ENCODE data around the gene ERI2.
"Not testable (repeated sequence)": the region's sequence is repeated elsewhere in the genome, so short reads cannot be mapped to it uniquely, and the experiment has no call there.

Gene ERI2

GRCh38 chr16:20762404-20763123 is 43.7 kb downstream of the ERI2 start:
- DNase-seq: no peak

- no peak for DNase-seq
Observed at GRCh38 chr16:20761175-20761574, 45.1 kb downstream of the ERI2 start.

- DNase-seq: no peak
Observed at GRCh38 chr16:20760346-20760745, 45.9 kb downstream of the ERI2 start.

GRCh38 chr16:20755799-20756198 is 50.5 kb downstream of the ERI2 start:
- not testable (repeated sequence) for DNase-seq

GRCh38 chr16:20755238-20755637 is 51.0 kb downstream of the ERI2 start:
- DNase-seq: no peak

- DNase-seq: no peak
Observed at GRCh38 chr16:20753727-20754126, 52.5 kb downstream of the ERI2 start.

GRCh38 chr16:20750558-20750957 is 55.7 kb downstream of the ERI2 start:
- DNase-seq: no peak

GRCh38 chr16:20749474-20749873 is 56.8 kb downstream of the ERI2 start:
- DNase-seq: no peak

- no peak for DNase-seq
Observed at GRCh38 chr16:20747030-20747816, 59.0 kb downstream of the ERI2 start.

GRCh38 chr16:20746461-20746860 is 59.8 kb downstream of the ERI2 start:
- no peak for DNase-seq

Measured in NCI-H446 treated with DMSO at 0.1 percent for 48 hours (cell line).